Measurements from ENCODE around the gene MYL6. TPM values are rescaled to one million over a fixed set of nuclear protein-coding genes. Genes with fewer than 3 reads are reported as not detected.
"Not testable (repeated sequence)": the region's sequence is repeated elsewhere in the genome, so short reads cannot be mapped to it uniquely, and the experiment has no call there.

MYL6 gene
- total RNA-seq, 1 experiment from 2014 or later, result 1,787 TPM

GRCh38 chr12:56156464-56157200 is 1.5 kb upstream of the MYL6 start:
- DNase-seq (ENCODE audit: low read depth), result not testable (repeated sequence)

- peak; percentile 87 for DNase-seq (ENCODE audit: low read depth)
Measured at GRCh38 chr12:56157201-56158028, 744 bp upstream of the MYL6 start.

DNA sequence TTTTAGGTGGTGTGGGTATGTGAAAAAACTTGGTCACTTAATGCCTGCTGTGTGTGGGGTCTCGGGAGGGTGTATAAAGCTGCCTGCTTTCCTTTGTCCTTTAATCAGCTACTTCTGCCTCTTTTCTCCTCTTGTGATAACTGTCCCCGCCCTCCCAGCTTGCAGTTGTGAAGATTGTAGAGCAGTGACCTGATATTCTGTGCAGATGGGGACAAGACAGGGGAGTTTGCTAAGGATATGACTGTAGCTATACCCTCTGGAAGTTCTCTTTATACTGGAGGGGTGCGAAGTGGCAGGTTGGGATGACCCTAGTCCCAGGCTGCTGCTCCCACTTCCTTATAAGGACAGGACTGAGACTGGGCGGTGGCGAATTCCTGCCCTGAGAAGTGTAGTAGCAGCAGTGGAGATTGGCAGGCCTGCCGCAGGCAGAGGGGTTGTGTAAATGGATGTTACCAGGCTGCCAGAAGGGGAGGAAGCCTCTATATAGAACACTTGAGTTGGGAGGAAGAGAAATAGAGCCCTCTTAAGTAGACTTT is 835 bp downstream of the MYL6 start:
- peak; percentile 62 for DNase-seq (ENCODE audit: low read depth)

GRCh38 chr12:56159482-56160192 is 1.5 kb downstream of the MYL6 start:
- DNase-seq (ENCODE audit: low read depth), result no peak

- peak; percentile 58 for DNase-seq (ENCODE audit: low read depth)
Measured at GRCh38 chr12:56160193-56160763, 2.1 kb downstream of the MYL6 start.

DNA sequence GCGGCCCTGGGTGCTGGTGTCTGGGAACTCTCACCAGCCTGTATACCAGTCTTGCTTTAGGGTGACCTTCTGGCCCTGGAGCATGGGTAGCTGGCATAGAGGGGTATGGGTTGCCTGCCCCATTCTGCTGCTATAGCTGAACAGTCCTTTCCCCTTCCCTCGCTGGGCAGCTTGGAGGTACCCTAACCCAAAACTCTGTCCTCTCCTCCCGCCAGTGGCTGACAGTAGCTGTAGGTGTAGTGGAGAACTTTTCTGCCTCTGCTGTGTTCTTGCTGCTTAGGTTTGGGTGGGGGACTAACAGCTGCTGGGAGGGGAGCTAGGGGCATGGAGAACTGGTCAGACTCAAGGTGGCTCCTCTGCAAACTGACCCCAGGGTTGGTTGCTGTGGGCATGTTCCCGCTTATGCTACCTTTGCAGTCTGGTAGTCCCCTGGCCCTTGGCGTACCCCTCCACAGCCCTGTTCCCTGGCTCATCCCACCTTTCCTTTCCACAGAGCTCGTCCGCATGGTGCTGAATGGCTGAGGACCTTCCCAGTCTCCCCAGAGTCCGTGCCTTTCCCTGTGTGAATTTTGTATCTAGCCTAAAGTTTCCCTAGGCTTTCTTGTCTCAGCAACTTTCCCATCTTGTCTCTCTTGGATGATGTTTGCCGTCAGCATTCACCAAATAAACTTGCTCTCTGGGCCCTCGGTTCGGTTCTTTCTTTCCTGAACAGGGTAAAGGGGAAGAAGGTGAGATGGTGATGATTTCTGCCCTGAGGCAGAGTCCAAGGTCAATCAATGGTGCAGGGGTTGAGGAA is 2.9 kb downstream of the MYL6 start:
- no peak for DNase-seq (ENCODE audit: low read depth)

- DNase-seq (ENCODE audit: low read depth), result no peak
Measured at GRCh38 chr12:56161690-56162351, 3.7 kb downstream of the MYL6 start.

- DNase-seq (ENCODE audit: low read depth), result no peak
Measured at GRCh38 chr12:56162468-56163290, 4.5 kb downstream of the MYL6 start.

DNA sequence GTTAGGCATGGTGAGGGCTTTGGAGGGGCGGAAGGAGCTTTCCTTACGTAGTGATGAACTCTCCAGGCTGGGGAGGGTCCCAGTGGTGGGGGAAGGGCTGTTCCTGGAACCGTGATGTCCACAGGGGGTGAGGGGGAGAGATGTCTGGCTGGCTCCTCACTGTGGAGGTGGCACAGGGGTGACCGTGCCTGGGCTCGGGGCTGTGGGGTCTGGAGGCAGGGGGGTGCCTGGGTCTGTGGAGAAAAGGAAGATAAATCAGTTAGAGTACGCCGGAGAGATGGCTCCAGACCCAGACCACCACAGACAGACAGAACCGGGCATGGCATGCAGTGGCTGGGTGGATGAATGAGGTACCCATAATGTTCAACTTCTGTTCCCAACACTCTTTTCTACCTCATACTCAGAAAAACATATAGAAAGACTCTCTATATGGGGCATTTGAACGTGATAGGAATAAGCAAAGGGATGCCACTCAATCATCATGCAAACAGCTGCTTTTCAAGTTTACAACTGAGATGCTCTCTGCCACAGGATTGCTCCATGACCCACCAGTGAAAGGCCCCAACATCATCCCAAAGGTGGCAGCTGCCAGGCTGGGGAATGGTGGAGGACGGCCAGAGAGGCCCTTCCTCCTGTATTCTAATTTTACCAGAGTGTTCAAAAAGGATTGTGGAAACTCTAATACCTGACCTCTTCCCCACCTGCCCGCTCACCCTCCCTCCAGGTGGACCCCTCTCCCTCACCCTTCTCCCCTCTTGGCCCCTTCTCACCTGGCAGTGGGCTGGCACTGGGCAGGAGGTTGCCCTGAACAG is 5.6 kb downstream of the MYL6 start:
- peak; percentile 48 for DNase-seq (ENCODE audit: low read depth)

- no peak for DNase-seq (ENCODE audit: low read depth)
Measured at GRCh38 chr12:56164345-56164729, 6.2 kb downstream of the MYL6 start.

- peak; percentile 67 for DNase-seq (ENCODE audit: low read depth)
Measured at GRCh38 chr12:56165369-56165768, 7.2 kb downstream of the MYL6 start.

DNA sequence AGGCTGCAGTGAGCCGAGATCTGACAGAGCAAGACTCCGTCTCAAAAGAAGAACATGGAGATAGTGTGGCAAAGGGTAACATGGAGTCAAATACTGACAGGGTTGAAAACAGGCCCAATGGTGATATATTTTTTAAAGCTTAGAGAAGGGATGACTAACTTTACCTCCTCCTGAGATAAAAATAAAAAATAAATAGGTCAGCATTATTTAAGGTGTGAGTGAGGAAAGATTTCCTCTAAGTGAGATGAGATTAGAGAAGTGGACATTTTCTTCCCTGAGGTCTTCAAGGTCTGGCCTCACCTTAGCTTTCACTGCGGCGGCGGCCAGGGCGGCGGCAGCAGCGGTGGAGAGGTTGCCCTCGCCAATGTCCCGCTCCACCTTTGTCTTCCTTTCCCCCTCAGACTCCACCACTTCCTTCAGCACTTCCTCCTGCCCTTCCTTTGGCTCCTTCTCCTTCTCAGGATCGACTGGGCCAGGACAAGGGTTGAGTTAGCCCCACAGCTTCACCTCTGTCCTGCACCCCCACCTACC is 11.1 kb downstream of the MYL6 start:
- no peak for DNase-seq (ENCODE audit: low read depth)

DNA sequence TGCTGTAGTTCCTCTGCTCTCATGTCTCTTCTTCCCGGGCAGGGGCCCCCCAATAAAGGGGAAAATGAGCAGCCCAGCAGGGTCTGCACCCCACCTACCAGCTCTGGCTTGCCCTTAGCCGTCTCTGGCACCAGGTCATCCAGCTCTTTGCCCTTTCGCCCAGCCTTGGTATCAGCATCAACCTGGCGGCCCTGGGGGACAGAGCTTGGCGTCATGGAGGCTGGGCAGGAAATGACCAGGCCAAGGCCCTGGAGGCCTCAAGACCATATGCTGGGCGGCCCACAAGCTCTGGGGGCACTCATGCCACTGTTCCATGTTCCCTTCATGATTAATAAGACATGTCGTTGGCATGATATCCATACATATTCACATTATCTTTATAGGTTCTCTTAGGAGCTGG is 14.7 kb downstream of the MYL6 start:
- DNase-seq (ENCODE audit: low read depth), result no peak

DNA sequence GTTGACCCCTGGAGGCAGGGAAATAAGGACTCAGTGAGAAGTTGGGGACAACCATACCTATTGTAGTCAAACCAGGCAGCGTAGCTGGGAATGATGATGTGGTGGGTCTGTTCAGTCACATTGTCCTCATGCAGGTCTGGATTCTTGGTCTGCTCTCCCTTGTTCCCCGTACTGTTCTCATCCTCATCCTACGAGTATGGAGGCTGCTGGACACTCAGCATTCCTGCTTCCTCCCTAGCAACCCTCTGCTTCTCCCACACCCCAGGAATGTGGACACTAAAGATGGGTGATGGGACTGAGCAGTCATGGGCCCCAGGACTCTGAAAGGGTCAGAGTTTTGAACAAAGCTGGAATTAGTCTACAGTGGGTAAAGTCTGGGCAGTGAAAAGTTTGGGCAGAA is 20.2 kb downstream of the MYL6 start:
- DNase-seq (ENCODE audit: low read depth), result no peak

- no peak for DNase-seq (ENCODE audit: low read depth)
Measured at GRCh38 chr12:56186957-56187356, 28.8 kb downstream of the MYL6 start.

GRCh38 chr12:56188131-56188777 is 30.1 kb downstream of the MYL6 start:
- DNase-seq (ENCODE audit: low read depth), result no peak

GRCh38 chr12:56188778-56189098 is 30.6 kb downstream of the MYL6 start:
- DNase-seq (ENCODE audit: low read depth), result no peak

All from LHCN-M2 (cell line).